GM21528 (cell line): ENCODE results near the gene STARD4.
A peak's percentile ranks its signal among the peaks of the same experiment; 100 is the strongest.

Source experiments
- ATAC-seq: cut with Tn5 transposase; IDR thresholded peaks from one replicate; pipeline ENCODE4 v1.9.1; 2021; ENCODE audit warnings: mild to moderate bottlenecking, moderate library complexity; ENCODE audit not compliant: unreplicated experiment, low FRiP score

Gene STARD4

GRCh38 chr5:111478266-111478665 is 34.1 kb downstream of the STARD4 start:
- no peak for ATAC-seq

DNA sequence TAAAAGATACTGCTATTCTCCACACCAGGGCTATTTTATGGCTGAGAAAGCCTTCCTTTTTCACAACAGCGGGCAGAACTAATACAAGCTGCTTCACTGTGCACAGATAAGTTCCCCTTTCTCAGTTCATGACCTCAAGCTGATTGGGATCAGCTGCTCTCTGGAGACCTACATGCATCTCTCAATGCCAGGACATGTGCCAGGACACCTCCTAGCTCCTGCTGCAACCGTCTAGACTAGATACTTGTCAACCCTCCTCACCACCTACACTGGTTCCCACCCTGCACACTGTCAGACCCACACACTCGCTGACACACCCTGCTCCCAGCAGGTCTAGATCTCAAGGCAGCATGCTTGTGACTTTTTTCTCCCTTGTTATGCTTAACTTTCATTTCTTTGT is 39.8 kb downstream of the STARD4 start:
- ATAC-seq, result peak; percentile 61

GRCh38 chr5:111472096-111472495 is 40.2 kb downstream of the STARD4 start:
- ATAC-seq, result no peak

- no peak for ATAC-seq
Measured at GRCh38 chr5:111469903-111470302, 42.4 kb downstream of the STARD4 start.

DNA sequence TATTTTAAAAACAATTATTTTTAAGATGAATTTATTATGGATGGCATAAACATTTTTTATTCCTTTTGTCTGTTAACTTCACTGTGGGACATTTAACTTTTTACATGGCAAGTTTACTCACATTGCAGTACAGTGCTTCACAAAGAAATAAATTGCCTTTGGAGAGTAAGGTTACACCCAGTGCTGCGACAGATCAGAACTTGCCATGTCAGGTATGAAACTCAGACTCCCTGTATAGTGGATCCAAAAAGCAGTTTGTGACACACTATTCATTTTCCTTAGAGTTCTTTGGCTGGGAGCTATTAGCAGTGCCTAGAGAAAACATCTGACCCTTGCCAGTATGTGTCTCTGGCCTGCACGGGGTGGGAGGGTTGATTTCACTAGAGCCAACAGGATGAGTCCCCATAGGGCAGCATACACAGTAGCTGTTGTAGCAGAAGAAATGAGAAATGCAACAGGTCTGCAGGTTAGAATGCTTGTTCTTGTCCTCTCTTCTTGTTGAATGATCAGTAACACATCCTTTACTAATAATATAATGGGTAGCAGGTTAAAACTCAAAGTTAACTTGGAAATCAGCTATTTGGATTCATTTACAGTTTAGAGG is 42.9 kb downstream of the STARD4 start:
- ATAC-seq, result no peak

- no peak for ATAC-seq
Measured at GRCh38 chr5:111463311-111463710, 49.0 kb downstream of the STARD4 start.

DNA sequence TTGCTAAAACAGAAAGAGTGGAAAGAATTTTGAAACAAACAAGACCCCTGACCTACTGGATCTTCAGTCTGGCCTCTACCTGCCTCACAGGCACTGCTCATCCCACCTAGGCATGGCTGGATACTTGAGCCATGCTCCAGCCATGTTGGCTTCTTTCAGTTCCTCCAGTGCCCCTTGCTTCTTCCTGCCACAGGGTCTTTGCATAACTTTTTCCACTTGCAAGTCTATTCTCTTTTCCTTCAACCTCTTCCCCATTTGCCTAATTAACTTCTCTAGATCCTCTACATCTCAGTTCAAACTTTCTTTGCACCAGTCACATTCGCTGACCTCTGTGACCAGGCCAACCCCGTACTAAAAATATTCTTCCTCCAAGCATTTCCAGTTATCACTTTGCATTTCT is 50.4 kb downstream of the STARD4 start:
- ATAC-seq, result no peak

DNA sequence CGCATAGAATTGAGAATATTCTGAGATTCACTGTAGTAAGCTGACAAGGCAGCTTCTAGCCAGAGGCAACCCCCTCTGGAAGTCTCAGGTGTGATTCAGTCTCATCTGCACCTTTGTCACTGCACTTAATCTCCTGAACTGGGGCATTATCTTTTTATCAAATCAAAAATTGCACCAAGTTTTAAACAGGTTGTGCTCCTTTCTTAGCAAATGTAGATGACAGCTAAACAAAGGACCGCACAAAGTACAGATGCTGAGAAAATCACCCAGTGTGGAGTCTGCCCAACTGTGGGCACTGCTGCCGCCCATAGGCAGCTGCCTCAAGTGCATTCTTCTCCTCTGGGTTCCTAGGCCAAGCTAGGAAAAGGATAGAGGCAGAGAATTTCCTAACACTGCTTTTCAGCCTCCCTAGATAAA is 51.1 kb downstream of the STARD4 start:
- ATAC-seq, result no peak

- no peak for ATAC-seq
Measured at GRCh38 chr5:111454776-111455175, 57.6 kb downstream of the STARD4 start.

DNA sequence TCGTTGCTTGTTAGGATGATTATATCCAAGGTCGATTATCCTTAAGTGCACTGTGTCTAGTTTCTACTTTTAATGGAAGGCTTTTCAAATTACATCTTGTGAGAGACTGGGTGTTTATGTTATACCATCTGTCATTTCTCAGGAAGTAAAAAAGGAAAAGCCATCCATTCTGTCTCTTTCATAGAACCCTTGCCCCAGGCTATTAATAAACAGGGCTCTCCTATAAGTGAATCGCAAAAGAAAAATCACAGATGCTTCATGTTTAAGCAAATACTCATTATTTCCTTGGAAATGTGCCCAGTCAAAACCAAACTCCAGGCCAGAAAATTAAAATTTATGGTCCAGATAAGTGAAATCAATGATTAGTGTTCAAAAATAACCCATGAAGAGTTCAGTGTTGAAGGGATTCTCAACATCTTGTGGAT is 58.1 kb downstream of the STARD4 start:
- no peak for ATAC-seq

GRCh38 chr5:111453747-111454146 is 58.6 kb downstream of the STARD4 start:
- ATAC-seq, result no peak

DNA sequence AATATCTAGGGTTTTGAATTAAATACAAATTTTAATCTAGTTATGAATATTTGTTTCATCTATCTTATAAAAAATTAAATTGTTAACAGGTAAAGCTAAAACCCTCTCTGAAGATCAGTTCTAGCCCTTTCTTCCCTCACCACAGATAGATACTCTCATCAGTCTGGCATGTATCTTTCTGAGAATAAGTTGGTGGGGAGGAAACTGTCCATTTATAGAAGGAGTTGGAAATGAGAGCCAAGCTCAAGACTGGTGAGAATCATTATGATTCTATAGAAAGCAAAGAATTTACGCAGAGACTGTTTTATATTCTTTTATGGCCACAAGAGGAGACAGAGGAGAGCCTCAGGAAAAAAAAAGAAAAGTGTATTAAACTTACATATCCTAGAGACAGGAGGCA is 59.0 kb downstream of the STARD4 start:
- ATAC-seq, result no peak

GRCh38 chr5:111447822-111448221 is 64.5 kb downstream of the STARD4 start:
- no peak for ATAC-seq

DNA sequence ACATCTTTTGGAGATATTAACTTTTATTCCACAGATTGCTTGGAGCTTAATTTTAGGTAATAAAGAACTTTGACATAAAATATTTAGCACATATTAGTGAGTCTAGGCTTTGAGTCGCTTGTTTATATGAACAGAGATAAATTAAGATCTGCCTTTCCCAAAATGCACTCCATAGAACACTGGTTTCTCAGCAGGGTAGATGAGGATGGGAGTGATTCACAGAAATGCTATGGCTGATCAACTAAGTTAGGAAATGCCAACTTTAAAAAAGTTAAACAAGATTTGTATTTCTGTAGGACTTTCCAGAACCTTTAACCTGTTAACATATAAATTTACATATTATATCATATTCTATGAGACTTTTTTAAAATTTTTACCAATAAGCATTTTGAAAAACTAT is 65.2 kb downstream of the STARD4 start:
- no peak for ATAC-seq
